ENCODE measurements around the gene IGSF5.

IGSF5 gene

DNA sequence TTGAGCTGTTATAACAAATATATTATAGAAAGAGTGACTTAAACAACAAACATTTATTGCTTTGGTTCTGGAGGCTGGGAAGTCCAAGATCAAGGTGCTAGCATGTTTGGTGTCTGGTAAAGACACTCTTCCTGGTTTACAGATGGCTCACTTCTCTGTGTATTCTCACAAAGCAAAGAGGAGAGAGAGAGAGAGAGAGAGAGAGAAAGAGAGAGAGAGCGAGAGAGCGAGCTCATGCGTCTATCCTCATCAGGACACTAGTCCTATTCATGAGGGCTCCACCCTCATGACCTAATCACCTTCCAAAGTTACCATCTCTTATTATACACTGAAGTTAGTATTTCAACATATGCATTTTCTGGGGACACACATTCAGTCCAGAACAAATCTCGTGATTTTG, 89.6 kb downstream of the IGSF5 start:
- DNase-seq (ENCODE audit: low spot score), result no peak

DNA sequence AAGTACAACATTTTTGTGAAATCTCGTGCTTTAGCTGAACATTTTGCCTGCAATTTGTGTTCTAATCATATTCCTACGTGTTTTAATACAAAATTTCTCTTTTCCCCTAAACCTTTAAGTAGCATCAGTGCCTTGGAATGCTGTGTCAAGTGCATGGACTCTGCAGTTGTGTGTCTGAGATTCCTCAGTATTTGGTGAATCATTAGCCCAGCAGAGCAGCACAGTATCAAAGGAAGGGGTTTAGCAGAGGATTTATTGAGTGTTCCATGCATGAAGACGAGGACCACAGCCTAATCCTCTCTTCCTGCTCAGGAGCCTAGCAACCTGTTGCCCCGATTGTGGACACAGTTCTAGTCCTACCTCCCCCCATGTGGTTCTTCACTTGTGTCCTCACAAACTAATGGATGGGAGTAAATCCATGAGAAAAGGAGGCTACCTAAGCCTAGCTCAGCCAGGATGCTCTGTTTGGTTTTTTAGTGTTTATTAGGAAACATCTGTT, 92.9 kb downstream of the IGSF5 start:
- DNase-seq (ENCODE audit: low spot score), result no peak

DNA sequence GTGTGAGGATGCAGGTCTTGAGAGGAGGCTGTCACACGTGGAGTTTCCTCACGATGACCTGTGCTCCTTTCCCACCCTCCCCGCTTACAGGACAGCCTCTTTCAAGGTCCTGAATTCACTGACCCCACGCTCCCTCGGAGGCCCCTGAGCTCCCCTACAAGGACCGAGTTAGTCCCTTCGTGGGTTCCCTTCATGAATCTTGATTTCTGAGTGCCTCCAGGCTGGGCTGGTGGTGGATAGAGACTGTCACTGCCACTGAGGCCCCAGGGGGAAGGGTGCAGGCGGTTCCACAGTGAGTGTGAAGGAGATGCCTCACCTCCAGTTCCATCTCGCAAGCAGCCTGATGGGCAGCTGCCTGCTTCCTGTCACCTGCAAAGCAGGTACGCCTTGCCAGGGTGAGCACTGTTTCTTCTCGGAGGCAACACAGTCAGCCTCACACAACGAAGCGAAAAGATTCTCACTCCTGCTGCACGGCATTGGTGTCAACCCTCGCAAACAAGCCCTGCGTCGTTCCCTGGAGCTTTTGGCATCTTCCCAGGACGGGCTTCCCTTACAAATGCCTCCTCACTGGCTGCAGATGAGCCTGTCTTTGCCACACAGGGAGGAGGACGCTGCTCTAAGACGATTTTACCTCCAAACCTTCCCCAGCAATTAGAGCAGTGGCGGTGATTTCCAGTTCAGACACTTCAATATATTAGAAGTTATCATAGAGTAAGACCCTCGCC, 95.6 kb downstream of the IGSF5 start:
- DNase-seq (ENCODE audit: low spot score), result no peak

DNA sequence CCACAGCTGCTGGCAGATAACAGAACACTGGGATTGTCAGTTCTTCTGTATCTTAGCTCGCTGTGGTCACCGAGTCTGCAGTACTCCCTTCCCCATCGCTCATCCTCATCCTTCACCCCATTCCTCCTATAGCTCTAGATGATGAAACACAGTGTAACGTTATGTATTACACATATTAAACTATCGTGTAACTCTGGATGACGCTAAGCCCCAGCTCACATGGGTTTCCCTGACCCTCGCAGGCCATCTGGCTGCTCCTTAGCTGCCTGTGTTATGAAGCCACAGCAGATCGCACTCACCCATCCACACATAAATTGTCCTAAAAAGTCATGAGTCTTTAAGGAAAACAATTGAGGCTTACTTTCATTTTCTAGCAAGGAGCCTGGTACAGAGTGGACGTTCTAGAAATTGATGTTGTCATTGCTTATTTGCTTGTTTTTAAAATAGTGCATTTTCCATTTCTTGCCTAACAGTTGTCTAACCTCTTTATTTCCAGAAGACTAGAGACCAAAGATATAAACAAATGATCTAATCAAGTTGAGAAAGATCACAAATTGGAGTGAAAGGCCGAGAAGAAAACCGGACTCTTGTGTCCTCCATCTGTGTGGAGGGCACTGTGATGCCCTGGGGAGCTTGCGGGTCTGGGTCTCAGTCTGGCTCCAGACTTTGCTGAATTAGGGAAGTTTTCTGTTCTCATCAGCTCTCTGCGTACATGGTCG, 97.9 kb downstream of the IGSF5 start:
- no peak for DNase-seq (ENCODE audit: low spot score)

DNA sequence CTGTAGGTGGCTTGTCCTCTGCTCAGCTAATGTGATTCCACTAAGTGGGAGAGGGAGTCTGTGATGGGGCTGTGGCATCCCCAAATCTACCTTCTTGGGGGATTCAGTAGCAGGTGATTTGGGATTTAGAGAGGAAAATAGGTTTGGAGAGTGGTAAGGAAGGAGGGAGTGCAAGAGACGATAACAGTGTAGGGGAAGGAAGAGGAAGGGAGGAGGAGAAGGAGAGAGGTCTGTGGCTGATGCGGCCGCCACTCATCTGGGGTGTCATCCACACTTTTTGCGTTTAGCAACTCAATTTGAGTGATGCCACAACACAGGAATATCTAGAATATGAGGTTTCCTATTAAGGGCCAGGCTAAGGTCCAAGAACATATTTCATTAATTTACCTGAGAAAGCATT, 98.5 kb downstream of the IGSF5 start:
- no peak for DNase-seq (ENCODE audit: low spot score)

DNA sequence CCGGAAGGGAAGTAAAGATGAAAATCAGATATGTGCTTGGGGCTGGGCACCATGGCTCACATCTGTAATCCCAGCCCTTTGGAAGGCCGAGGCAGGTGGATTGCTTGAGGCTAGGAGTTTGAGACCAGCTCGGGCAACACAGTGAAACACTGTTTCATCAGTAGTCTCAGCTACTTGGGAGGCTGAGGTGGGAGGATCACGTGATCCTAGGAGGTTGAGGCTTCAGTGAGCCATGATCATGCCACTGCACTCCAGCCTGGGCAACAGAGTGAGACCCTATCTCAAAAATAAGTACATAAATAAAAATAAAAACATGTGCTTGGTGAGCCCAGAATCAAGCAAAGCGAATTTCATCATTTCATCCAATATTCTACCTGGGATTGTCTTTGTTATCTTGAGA, 98.9 kb downstream of the IGSF5 start:
- DNase-seq (ENCODE audit: low spot score), result no peak

DNA sequence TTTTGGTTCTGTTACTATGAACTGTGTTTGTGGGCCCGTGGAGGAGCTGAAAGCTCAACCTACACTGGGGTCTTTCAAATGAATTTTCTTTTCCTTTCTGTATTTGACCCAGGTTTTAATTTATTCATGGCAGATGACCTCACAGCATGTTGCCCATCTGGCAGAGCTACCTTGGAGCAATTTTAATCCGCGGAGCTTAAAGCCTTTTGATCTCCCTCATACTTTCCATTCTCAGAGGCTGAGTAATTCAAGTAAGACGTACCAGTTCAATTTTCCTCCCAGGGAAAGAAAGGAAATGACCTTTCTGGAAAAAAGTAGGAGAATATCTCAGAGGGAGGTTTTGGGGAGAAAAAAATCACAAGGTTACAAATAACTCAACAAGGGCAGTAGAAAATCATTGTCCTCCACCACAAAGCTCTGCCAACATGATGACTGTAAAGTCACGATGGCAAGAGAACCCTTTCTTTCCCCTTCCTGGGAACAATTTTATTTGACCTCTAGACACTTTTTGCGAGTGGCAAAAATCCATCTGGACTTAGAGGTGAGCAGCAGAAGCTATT, 100.7 kb downstream of the IGSF5 start:
- no peak for DNase-seq (ENCODE audit: low spot score)

DNA sequence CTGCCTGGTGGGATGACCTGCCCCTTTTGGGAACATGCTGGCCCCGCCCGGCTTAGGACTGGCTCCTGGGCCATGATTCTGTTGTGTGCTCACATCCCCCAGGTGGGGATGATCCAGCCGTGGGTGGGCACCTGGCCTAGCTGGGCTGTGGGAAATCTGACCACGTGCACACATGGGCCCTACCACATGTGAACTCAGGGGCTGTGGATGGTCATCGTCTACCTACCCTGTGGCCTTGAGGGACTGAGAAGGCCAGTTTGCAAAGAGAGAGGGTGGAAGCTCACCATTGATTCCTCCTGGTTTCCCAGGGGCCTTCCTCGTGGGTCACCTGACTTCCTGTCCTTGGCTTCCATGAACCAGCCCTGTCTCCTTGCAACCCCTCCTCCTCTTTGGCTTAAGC, 102.9 kb downstream of the IGSF5 start:
- DNase-seq (ENCODE audit: low spot score), result no peak

DNA sequence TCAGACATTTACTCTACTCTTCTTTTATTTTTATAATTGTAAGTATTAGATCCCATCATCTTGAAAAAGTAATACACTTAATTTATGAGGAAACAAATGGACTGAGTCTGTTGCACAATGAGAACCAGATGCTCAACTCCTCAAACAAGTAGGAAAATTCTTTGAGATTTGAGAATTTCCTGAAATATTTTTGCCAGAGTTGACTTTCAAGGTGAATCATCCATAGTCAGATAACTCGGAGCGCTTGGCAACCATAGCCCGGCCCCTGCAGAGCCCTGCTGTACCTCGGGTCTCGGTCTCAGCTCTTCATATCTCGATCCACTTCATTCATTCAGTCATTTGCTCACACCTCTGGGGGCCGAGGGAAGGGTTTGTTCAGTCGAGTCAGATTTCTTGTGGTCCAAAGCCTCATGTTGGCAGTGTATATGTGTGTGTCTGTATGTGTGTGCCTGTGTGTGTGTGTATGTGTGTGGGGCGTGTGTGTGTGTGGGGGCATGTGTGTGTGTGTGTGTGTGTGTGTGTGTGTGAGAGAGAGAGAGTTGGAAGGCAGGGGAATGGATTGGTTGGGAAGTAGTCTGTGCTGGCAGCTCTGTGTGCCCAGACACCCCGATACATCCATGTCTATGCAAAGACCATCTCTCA, 104.2 kb downstream of the IGSF5 start:
- no peak for DNase-seq (ENCODE audit: low spot score)

DNA sequence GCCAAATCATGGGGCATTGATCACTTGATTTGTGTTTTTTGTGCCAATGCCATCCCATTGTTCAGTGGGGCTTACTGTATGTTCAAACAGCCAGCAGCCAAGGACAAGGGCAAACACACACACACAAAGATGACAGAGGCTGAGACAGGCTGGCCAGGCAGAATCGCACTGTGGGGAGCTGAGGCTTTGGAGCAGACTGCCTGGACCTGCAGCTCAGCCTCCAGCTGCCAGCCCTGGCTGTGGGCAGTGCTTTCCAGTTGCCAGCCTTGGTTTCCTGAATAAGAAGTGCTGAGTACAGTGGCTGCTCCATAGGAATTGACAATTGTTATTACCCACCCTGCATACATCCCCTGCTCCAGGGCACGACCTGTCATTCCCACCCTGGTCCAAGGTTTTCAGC, 105.3 kb downstream of the IGSF5 start:
- DNase-seq (ENCODE audit: low spot score), result no peak

DNA sequence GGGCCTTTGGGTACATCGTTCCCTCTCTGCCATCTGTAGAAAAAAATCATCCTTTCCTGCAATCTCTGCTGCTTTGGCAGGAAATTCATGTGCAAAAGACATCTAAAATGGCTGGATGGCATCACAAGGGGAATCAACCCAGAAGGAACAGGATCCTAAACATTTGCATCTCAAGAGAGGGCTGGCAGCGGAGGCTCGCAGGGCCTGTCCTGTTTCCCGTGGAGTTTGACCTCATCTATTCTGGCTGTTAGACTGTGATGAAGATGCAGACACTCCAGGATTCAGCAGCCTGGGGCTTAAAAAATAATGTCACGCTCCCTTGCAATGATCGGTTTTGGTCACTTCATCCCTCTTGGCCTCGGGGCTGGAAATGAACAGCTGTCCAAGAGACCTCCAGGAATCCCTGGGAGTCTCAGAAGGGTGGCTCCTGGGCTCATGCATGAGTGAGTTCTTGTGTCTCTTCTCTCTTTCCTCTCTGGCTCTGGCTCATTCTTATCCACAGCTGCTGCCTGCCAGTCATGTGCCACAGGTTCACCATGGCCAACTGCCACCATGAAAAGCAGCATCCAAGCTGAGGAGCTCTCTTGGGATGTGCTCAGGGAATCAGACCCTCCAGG, 106.1 kb downstream of the IGSF5 start:
- no peak for DNase-seq (ENCODE audit: low spot score)
